Mucosa of descending colon (tissue), 3 donors: ENCODE results near the gene HRK. TPM values are rescaled to one million over a fixed set of nuclear protein-coding genes. Genes with fewer than 3 reads are reported as not detected.

Experiments
- ATAC-seq: fragments of 200-7000 bp; cut with Tn5 transposase; one replicate; pipeline ENCODE4 v1.9.1; 2020; ENCODE audit warnings: mild to moderate bottlenecking, moderate library complexity
- DNase-seq, 3 donors: peaks; one replicate each; pipeline ENCODE4 v3.0.0-alpha.2; 2020
- H3K36me3 ChIP-seq: fragments of 200-600 bp; one replicate; pipeline ENCODE4 v1.8.0; 2021; ENCODE audit warnings: low read depth, mild to moderate bottlenecking
- H3K4me1 ChIP-seq: fragments of 200-600 bp; one replicate; pipeline ENCODE4 v1.8.0; 2021; ENCODE audit warnings: low read depth, mild to moderate bottlenecking
- H3K4me3 ChIP-seq: fragments of 200-600 bp; one replicate; pipeline ENCODE4 v1.8.0; 2021; ENCODE audit warnings: mild to moderate bottlenecking
- H3K9me3 ChIP-seq: fragments of 200-600 bp; one replicate; pipeline ENCODE4 v1.8.0; 2021; ENCODE audit warnings: mild to moderate bottlenecking
- CTCF ChIP-seq: fragments of 200-600 bp; IDR thresholded peaks from one replicate; pipeline ENCODE4 v1.8.0; 2022; ENCODE audit warnings: antibody characterized with exemption, mild to moderate bottlenecking
- intact Hi-C, 2 donors: fragments of 100-400 bp; cut with DNase I in 1 of 2; cut with micrococcal nuclease in 1 of 2; formaldehyde crosslinking; loops; one replicate each; pipeline versions ENCODE4 v1.11.0 to v1.11.1; 2022; cut with DNase I, micrococcal nuclease
- long read RNA-seq, 2 donors: library from polyadenylated mRNA; unstranded; transcript quantifications; one replicate each; pipeline ENCODE4 v2.0.0, GENCODE V29; 2019 to 2021
- total RNA-seq, 3 donors: library from RNA; stranded (reverse); fragmentation: NEBNext Ultra II Directional in 2 of 3; extraction: Animal tissue kit (Norgen Biotek cat#: 25700) in 2 of 3; gene quantifications; one replicate each; pipeline versions ENCODE4 v1.2.1 to v1.2.4, GENCODE V29; 2021 to 2023
- donor health status: DM: no; HTN: no; CAD: no; lungs with moderate emphysema.
- donor health status: DM: no; HTN: no; CAD: no.
- donor health status: DM: no; HTN: yes; CAD: no.

The HRK gene
- 1 to 10 TPM in 1 of 3 donors, under 1 TPM in 2; 0.22 to 1.0 (median 0.25) TPM for total RNA-seq
- long read RNA-seq, donor 1: 0 reads
- long read RNA-seq, donor 2, full-length matches to known transcripts: 2 of 3 reads
- long read RNA-seq, donor 2, partial matches to known transcripts: 0 of 3 reads
- long read RNA-seq, donor 2, other reads (novel, unspliced or antisense): 1 of 3 reads

DNA sequence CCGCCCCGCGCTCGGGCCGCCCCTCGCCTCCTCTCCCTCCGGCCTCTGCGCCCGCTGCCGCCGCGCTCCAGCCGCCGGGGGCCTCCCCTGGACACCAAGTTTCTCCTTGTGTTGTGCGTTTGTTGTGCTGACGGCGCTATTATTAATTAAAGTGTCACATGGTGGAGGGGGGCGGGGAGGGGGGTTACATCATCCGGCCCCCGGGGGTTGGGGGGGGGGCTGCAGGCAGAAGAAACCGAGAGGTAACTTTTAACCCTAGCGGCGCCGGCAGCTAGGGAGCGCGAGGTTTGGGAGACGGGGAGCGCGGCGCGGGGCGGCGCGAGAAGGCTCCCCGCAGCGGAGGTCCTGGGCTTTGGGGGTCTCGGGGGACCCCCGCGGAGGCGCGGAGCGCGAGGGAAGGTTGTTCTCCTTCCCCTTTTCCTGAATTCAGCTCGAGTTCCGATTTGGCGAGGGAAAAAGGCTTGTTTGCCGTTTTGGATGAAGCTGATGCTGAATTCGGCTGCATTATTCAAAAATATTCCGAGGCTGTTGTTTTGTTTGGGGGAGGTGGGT, at the start of gene HRK:
Gene HRK, minus strand, starts transcription at position 117 of the 552 bp plus-strand sequence. CDS start 134 bp downstream, outside the sequence.
- intact Hi-C loops: no loop called here
- DNase-seq: no peak
- Histone ChIP-seq H3K9me3 (no peaks in the 10 kb centered on the region), H3K36me3 (no peaks in the 10 kb centered on the region), H3K4me1 (peaks cover 32% of the 10 kb centered on the region), H3K4me3 (no peak within 1 kb of the TSS)
- no peak for TF ChIP-seq CTCF
- ATAC-seq: no peak

DNA sequence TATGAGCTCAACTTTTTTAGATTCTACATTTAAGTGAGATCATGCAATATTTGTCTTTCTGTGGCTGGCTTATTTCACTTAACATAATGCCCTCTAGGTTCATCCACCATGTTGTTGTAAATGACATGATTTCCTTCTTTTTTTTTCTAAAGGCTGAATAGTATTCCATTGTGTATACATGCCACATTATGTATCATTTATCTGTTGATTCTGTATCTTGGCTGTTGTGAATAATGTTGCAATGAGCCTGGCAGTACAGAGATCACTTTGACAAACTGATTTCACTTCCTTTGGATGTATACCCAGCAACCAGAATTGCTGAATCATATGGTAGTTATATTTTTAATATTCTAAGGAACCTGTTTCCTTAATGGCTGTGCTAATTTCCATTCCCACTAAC, 48.6 kb upstream of the HRK start:
- DNase-seq: no peak
- no peak for TF ChIP-seq CTCF
- ATAC-seq: no peak
- intact Hi-C loops: no loop called here
- no peaks in the 10 kb centered on the region for H3K36me3 ChIP-seq
- no peaks in the 10 kb centered on the region for H3K4me1 ChIP-seq
- H3K4me3 ChIP-seq: no peak overlapping the region
- no peaks in the 10 kb centered on the region for H3K9me3 ChIP-seq

DNA sequence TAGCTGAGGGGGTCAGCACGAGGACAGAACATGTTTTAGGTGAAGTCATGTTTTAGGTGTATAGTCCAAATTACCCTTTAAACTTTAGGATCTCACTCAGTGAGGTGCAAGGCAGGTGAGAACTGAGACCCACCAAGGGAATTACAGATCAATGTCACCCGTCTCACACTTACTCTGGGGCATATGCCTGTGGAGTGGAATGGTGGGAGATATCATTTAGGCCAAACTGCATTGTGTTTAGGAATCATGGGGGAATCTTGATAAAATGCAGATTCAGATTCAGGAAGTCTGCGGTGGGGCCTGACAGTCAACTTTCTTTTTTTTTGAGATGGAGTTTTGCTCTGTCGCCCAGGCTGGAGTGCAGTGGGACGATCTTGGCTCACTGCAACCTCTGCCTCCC, 47.3 kb upstream of the HRK start:
- Histone ChIP-seq H3K36me3 (no peaks in the 10 kb centered on the region), H3K4me1 (no peaks in the 10 kb centered on the region), H3K9me3 (no peaks in the 10 kb centered on the region), H3K4me3 (no peak overlapping the region)
- DNase-seq (no peak), ATAC-seq (no peak)
- intact Hi-C loops: no loop called here
- no peak for TF ChIP-seq CTCF

- Histone ChIP-seq H3K9me3 (no peaks in the 10 kb centered on the region), H3K4me3 (no peak overlapping the region), H3K4me1 (no peaks in the 10 kb centered on the region), H3K36me3 (no peaks in the 10 kb centered on the region)
- DNase-seq (no peak), ATAC-seq (no peak)
- no peak for TF ChIP-seq CTCF
- intact Hi-C loops: no loop called here
Observed at GRCh38 chr12:116927244-116927940, 46.2 kb upstream of the HRK start.

- ATAC-seq: no peak
- intact Hi-C loops: no loop called here
- no peak for DNase-seq
- Histone ChIP-seq H3K36me3 (no peaks in the 10 kb centered on the region), H3K4me3 (no peak overlapping the region), H3K9me3 (no peaks in the 10 kb centered on the region), H3K4me1 (no peaks in the 10 kb centered on the region)
- no peak for TF ChIP-seq CTCF
Observed at GRCh38 chr12:116926283-116927243, 45.3 kb upstream of the HRK start.
